Right cardiac atrium (tissue), 5 donors: ENCODE results near the gene MAGED2. TPM values are rescaled to one million over a fixed set of nuclear protein-coding genes. Genes with fewer than 3 reads are reported as not detected.
"Not testable (repeated sequence)": the region's sequence is repeated elsewhere in the genome, so short reads cannot be mapped to it uniquely, and the experiment has no call there.

ENCODE experiments used
- ATAC-seq, 2 donors: fragments of 200-7000 bp; cut with Tn5 transposase; one replicate each; pipeline versions ENCODE4 v1.8.0 to v1.9.1; 2020; ENCODE audit warnings: moderate library complexity in 2 of 2, mild to moderate bottlenecking in 1 of 2
- DNase-seq, 3 donors: peaks; one replicate each; pipeline ENCODE4 v3.0.0-alpha.2; 2020
- H3K27ac ChIP-seq: one replicate; pipeline ENCODE4 v1.5.1; 2013; ENCODE audit warnings: mild to moderate bottlenecking, low read length, control low read depth, moderate library complexity
- H3K27me3 ChIP-seq: one replicate; pipeline ENCODE4 v1.6.1; 2013; ENCODE audit not compliant: control insufficient read depth, insufficient read depth
- H3K4me1 ChIP-seq: one replicate; pipeline ENCODE4 v1.6.1; 2013; ENCODE audit warnings: low read length; ENCODE audit not compliant: control insufficient read depth, insufficient read depth
- H3K4me3 ChIP-seq: one replicate; pipeline ENCODE4 v1.5.1; 2013; ENCODE audit warnings: low read length, control low read depth
- H3K9me3 ChIP-seq: one replicate; pipeline ENCODE4 v1.6.1; 2013; ENCODE audit warnings: low read length; ENCODE audit not compliant: control insufficient read depth
- WGBS: extraction: QIAGEN DNeasy Blood & Tissue Kit; methylation state at CpG from one replicate; pipeline ENCODE4 v1.1.7; 2013; 5-methylcytosine and 5-hydroxymethylcytosine counted together
- intact Hi-C, 4 donors: fragments of 100-400 bp; cut with DNase I; formaldehyde crosslinking; loops; one replicate each; pipeline versions ENCODE4 v1.11.0 to v1.14.0; 2022 to 2023
- polyA plus RNA-seq: library from polyadenylated mRNA; stranded (reverse); fragments of 200-250 nt; gene quantifications from one replicate; pipeline ENCODE4 v1.2.3, GENCODE V29; 2013
- total RNA-seq, 4 donors: library from RNA; stranded (reverse); fragmentation: NEBNext Ultra II Directional; extraction: Animal tissue kit (Norgen Biotek cat#: 25700); gene quantifications; one replicate each; pipeline ENCODE4 v1.2.1, GENCODE V29; 2021
- donor health status: healthy with polysubstance abuse.
- donor health status: DM: no; HTN: yes; CAD: no.
- donor health status: DM: no; HTN: no; CAD: no.
- donor health status: DM: no; HTN: yes; CAD: no; lungs with severe emphysema.
- donor health status: DM: yes; HTN: yes; CAD: no.

Gene MAGED2
- total and polyA plus RNA-seq, 5 donors, result 97.3 to 134 (median 111) TPM

DNA sequence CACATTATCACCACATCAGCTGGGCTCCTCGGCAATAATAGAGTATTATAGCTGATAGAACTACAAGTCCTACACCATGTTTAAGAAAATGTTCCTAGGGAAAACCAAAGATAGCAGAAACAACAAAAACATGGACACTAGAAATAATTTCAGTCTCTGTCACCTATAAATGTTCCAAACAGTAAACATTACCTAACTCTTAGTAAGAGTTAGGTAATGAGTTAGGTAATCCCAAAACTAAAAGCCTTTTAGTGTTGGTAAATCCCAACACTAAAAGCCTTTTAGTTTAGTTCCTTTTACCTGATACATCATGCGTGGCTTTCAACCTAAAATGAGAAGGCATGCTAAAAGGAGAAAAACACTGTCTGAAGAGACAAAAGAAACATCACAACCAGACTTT is 35.5 kb downstream of the MAGED2 start:
- intact Hi-C loops, result no loop called here
- ATAC-seq, result no peak
- no peak overlapping the region for H3K4me3 ChIP-seq
- H3K9me3 ChIP-seq, result no peaks in the 10 kb centered on the region
- no peaks in the 10 kb centered on the region for H3K27me3 ChIP-seq
- H3K4me1 ChIP-seq, result no peaks in the 10 kb centered on the region
- no peak overlapping the region for H3K27ac ChIP-seq
- no peak for DNase-seq
- WGBS, result 89% methylated on average over 2 of the region's 2 CpGs

DNA sequence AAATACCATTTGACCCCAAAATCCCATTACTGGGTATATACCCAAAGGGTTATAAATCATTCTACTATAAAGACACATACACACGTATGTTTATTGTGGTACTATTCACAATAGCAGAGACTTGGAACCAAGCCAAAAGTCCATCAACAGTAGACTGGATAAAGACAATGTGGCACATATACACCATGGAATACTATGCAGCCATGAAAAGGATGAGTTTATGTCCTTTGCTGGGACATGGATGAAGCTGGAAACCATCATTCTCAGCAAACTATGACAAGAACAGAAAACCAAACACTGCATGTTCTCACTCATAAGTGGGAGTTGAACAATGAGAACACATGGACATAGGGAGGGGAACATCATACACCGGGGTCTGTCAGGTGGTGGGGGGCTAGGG is 40.2 kb downstream of the MAGED2 start:
- DNase-seq, intact Hi-C loops, H3K4me3 ChIP-seq, H3K27ac ChIP-seq, H3K9me3 ChIP-seq, H3K4me1 ChIP-seq, H3K27me3 ChIP-seq, ATAC-seq: not testable (repeated sequence)
- 42% methylated on average over 2 of the region's 2 CpGs for WGBS

DNA sequence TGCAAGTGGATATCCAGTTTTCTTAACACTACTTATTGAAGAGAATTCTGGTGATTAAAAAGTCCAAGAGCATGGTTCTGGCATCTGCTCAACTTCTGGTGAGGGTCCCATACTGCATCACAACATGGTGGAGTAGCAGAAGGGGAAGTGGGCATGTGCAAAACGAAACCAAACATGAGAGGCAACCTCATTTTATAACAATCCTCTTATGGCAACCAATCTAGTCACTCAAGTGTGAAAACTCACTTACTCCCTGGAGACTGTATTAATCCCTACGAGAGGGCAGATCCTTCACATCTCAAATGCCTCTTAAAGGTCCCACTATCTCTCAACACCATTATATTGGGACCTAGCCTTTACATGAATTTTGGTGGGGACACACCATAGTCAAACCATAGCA is 57.7 kb downstream of the MAGED2 start:
- H3K9me3 ChIP-seq, result no peaks in the 10 kb centered on the region
- DNase-seq (no peak), ATAC-seq (no peak)
- no peaks in the 10 kb centered on the region for H3K27me3 ChIP-seq
- H3K4me1 ChIP-seq, result no peaks in the 10 kb centered on the region
- no peak overlapping the region for H3K4me3 ChIP-seq
- no peak overlapping the region for H3K27ac ChIP-seq
- whole genome bisulfite sequencing, result 57% methylated on average over 2 of the region's 2 CpGs
- intact Hi-C loops, result no loop called here

Other genes starting within 250 kb of the MAGED2 start
- gene ITIH6, start 9.5 kb upstream of the MAGED2 start, total RNA-seq, result not detected
- not detected for gene ITIH6, start 9.5 kb upstream of the MAGED2 start, polyA plus RNA-seq
- gene TRO, start 113.1 kb downstream of the MAGED2 start, total RNA-seq, result 10 to 100 TPM in 1 of 4 donors, 1 to 10 TPM in 3; 6.1 to 13.6 (median 8.0) TPM
- 4.8 TPM for gene TRO, start 113.1 kb downstream of the MAGED2 start, polyA plus RNA-seq
- under 1 TPM in 1 of 4 donors, not detected in 3; 0.67 TPM for gene PFKFB1, start 186.4 kb downstream of the MAGED2 start, total RNA-seq
- gene PFKFB1, start 186.4 kb downstream of the MAGED2 start, polyA plus RNA-seq, result 0.41 TPM
- 10 to 100 TPM in 1 of 4 donors, 1 to 10 TPM in 3; 7.6 to 10.7 (median 8.1) TPM for gene APEX2, start 192.6 kb downstream of the MAGED2 start, total RNA-seq
- gene APEX2, start 192.6 kb downstream of the MAGED2 start, polyA plus RNA-seq, result 6.8 TPM
- gene ALAS2, start 223.2 kb downstream of the MAGED2 start, total RNA-seq, result under 1 TPM in 3 of 4 donors, not detected in 1; 0.45 to 0.59 (median 0.46) TPM
- gene ALAS2, start 223.2 kb downstream of the MAGED2 start, polyA plus RNA-seq, result not detected